PC-3 (cell line): ENCODE results near the gene RBM14.

Source experiments
- CTCF ChIP-seq: fragments of 300-600 bp; sonication (generic); conservative IDR thresholded peaks from 2 replicates; pipeline ENCODE4 v1.5.1; 2017; ENCODE audit warnings: antibody characterized with exemption, low read depth, mild to moderate bottlenecking, low read length
- EZH2 ChIP-seq: fragments of 300-600 bp; sonication (generic); IDR thresholded peaks from one replicate; pipeline ENCODE4 v1.6.1; 2017; ENCODE audit warnings: antibody characterized with exemption, mild to moderate bottlenecking, low read length; ENCODE audit not compliant: unreplicated experiment
- EZH2phosphoT487 ChIP-seq: fragments of 300-600 bp; sonication (generic); IDR thresholded peaks from 2 replicates; pipeline ENCODE4 v1.6.1; 2018; ENCODE audit warnings: mild to moderate bottlenecking, antibody characterized with exemption, low read length, borderline replicate concordance

DNA sequence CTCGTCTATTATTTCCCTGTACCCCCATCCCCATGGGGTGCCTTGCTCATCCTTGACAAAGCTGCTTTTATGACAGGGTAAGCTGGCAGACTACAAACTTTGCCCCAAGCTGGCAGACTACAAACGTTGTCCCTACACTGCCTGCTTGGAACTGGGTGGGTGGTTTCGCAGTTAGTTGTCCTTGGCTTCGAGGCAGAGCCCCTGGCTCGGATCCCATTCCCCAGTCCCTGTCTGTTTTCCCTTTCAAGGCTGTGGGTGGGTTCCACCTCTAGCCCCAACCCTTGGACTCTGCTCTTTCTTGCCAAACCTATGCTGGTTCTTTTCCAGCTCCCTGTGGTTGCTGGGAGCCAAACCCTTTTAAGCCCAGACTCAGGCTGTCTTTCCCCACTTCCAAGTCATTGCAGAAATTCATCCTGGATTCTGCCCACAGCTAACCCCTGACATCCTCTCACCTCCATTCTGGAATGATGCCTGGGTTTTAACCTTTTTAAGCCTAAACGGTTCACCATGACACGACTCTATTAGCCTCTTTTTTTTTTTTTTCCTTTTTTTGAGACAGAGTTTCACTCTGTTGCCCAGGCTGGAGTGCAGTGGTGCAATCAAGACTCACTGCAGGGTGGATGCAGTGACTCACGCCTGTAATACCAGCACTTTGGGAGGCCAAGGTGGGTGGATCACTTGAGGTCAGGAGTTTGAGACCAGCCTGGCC is 9.2 kb upstream of the RBM14 start:
- TF ChIP-seq CTCF (no peak), EZH2 (no peak), EZH2phosphoT487 (no peak)
